SH-SY5Y (cell line): ENCODE measurements around the gene SLC2A13.

Source experiments
- GATA2 ChIP-seq: IDR thresholded peaks from 2 replicates; pipeline ENCODE4 v1.6.1; 2011; ENCODE audit warnings: mild to moderate bottlenecking, low read depth, low read length
- GATA3 ChIP-seq: IDR thresholded peaks from 2 replicates; pipeline ENCODE4 v1.6.1; 2011; ENCODE audit warnings: low read depth, mild to moderate bottlenecking, low read length, moderate library complexity

GRCh38 chr12:39989501-39989900 is 116.4 kb downstream of the SLC2A13 start:
- no peak for TF ChIP-seq GATA2
- no peak for TF ChIP-seq GATA3
